Osteocyte (in vitro differentiated cells): ENCODE data around the gene RNF181. TPM values are rescaled to one million over a fixed set of nuclear protein-coding genes. Genes with fewer than 3 reads are reported as not detected.

ENCODE experiments used
- DNase-seq: peaks from one replicate; pipeline ENCODE4 v3.0.0; 2021; ENCODE audit warnings: mixed read lengths; ENCODE audit not compliant: unreplicated experiment; ENCODE audit errors: extremely low spot score
- H3K27ac Mint-ChIP-seq: one replicate; pipeline ENCODE4 v1.8.0; 2021; ENCODE audit warnings: mild to moderate bottlenecking, mixed read lengths; ENCODE audit not compliant: unreplicated experiment
- H3K27me3 Mint-ChIP-seq: one replicate; pipeline ENCODE4 v1.8.0; 2021; ENCODE audit warnings: mixed read lengths; ENCODE audit not compliant: unreplicated experiment
- H3K36me3 Mint-ChIP-seq: one replicate; pipeline ENCODE4 v1.8.0; 2021; ENCODE audit warnings: mixed read lengths; ENCODE audit not compliant: unreplicated experiment
- H3K4me1 Mint-ChIP-seq: one replicate; pipeline ENCODE4 v1.8.0; 2021; ENCODE audit warnings: mixed read lengths; ENCODE audit not compliant: unreplicated experiment
- H3K4me3 Mint-ChIP-seq: one replicate; pipeline ENCODE4 v1.8.0; 2021; ENCODE audit warnings: mild to moderate bottlenecking, moderate library complexity, mixed read lengths; ENCODE audit not compliant: unreplicated experiment
- H3K9me3 Mint-ChIP-seq: one replicate; pipeline ENCODE4 v1.8.0; 2021; ENCODE audit warnings: mixed read lengths; ENCODE audit not compliant: unreplicated experiment
- CTCF ChIP-seq: fragments of 200-600 bp; sonication (generic); IDR thresholded peaks from 2 replicates; pipeline ENCODE4 v1.5.0; 2021; ENCODE audit warnings: antibody characterized with exemption, mild to moderate bottlenecking, moderate library complexity
- long read RNA-seq: library from polyadenylated mRNA; unstranded; transcript quantifications from one replicate; pipeline ENCODE4 v2.0.0, GENCODE V29; 2021
- total RNA-seq: library from RNA; stranded (reverse); gene quantifications from 2 replicates; pipeline ENCODE4 v1.2.1, GENCODE V29; 2021

Gene RNF181
- 77.2 and 77.3 TPM in 2 replicates for total RNA-seq
- long read RNA-seq, transcript RNF181-201 (5 exons, 569 nt) = major isoform, 15 of 20 reads
- long read RNA-seq, partial matches to known transcripts = 1 of 20 reads
- long read RNA-seq, other reads (novel, unspliced or antisense) = 4 of 20 reads

- H3K27ac Mint-ChIP-seq = peak within 1 kb of the TSS; percentile 99
Measured at GRCh38 chr2:85595301-85596025, at the start of gene RNF181. RNF181 (plus strand) TSS chr2:85595745; CDS start chr2:85595764, 19 bp downstream.

DNA sequence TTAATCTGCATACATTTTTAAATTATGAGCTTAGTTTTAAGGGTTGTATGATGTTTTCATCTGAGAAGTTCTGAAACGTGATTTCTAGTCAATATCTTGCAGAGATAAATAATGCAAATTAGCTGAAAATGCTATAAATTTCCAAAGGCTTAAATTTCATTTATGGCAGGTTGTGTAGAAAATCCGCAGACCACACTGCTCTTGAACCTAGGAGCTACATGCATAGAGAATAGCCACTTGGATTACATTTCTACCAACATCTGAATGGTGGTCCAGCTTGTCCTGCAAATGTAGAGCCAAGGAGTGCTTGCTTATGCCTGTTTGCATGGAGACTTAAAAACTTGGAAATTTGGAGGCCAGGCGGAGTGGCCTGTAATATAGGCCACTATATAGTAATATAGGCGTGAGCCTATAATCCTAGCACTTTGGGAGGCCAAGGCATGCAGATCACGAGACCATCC, 49.7 kb upstream of the RNF181 start:
- Mint-ChIP-seq H3K27ac (no peak overlapping the region), H3K4me3 (no peak overlapping the region), H3K27me3 (no peaks in the 10 kb centered on the region), H3K4me1 (peaks cover 39% of the 10 kb centered on the region), H3K36me3 (peaks cover 43% of the 10 kb centered on the region), H3K9me3 (no peaks in the 10 kb centered on the region)
- TF ChIP-seq CTCF = no peak
- no peak for DNase-seq

More at GRCh38 chr2:85595301-85596025, at the start of gene RNF181:
- no peaks in the 10 kb centered on the region for H3K9me3 Mint-ChIP-seq
- H3K36me3 Mint-ChIP-seq = peaks cover 8% of the 10 kb centered on the region
- peak; percentile 96 for DNase-seq
- no peaks in the 10 kb centered on the region for H3K27me3 Mint-ChIP-seq
- H3K4me1 Mint-ChIP-seq = peaks cover 48% of the 10 kb centered on the region
- no peak for TF ChIP-seq CTCF
- peak within 1 kb of the TSS; percentile 99 for H3K4me3 Mint-ChIP-seq

DNA sequence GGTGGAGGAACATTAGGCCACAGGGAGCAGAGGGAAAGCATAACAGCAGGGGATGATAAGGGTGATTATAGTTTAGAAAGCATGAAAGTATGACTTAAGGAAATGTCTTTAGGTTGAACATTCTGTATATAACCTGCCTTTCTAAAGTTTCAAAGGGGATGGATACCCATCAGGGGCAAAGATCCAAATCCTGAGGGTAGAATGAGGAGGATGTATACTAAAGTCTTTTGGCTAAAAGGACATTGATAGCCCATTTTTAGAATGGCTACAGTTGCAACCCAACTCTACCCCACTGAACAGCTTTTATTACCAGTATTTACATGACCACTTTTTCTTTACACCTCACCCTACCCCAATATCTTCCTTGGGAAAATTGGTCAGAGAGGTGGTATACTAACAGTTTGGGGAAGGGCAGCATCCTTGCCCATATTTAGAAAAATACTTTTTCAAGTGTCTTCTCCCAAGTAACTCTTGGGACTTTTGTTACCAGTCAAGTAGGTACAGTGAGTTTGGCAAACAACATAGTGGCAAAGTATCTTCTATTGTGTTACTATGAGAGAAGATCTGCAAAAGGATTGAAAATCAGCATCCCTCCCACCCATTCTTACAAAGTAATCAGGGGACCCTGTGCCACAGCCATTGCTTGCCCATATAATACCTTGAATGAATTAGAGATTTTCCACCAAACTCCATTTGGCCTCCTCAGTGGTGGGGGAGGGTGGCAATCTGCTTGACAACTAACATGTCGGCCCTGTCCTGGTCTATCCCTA, 48.3 kb upstream of the RNF181 start:
- H3K27ac Mint-ChIP-seq = peak overlapping the region; percentile 52
- DNase-seq = no peak
- TF ChIP-seq CTCF = no peak
- H3K36me3 Mint-ChIP-seq = peaks cover 37% of the 10 kb centered on the region
- H3K4me3 Mint-ChIP-seq = no peak overlapping the region
- H3K27me3 Mint-ChIP-seq = no peaks in the 10 kb centered on the region
- H3K9me3 Mint-ChIP-seq = no peaks in the 10 kb centered on the region
- peaks cover 24% of the 10 kb centered on the region for H3K4me1 Mint-ChIP-seq

GRCh38 chr2:85547859-85548607, 47.5 kb upstream of the RNF181 start:
- Mint-ChIP-seq H3K36me3 (peaks cover 32% of the 10 kb centered on the region), H3K9me3 (no peaks in the 10 kb centered on the region), H3K27ac (peak overlapping the region; percentile 24), H3K4me1 (peaks cover 18% of the 10 kb centered on the region), H3K4me3 (no peak overlapping the region), H3K27me3 (no peaks in the 10 kb centered on the region)
- no peak for DNase-seq
- no peak for TF ChIP-seq CTCF
